Small intestine (tissue), 7 donors: ENCODE data around the gene PIGB. TPM values are rescaled to one million over a fixed set of nuclear protein-coding genes. Genes with fewer than 3 reads are reported as not detected.
A peak's percentile ranks its signal among the peaks of the same experiment; 100 is the strongest.

Experiments
- DNase-seq, 2 donors: peaks; one replicate each; pipeline versions ENCODE4 v3.0.0 to v3.0.0-alpha.2; 2013
- FAIRE-seq: peaks from 2 replicates; lab custom pipeline; 2012; peaks lifted over from hg19 to GRCh38; lab: Jason Lieb, UNC
- H3K27ac ChIP-seq, 3 donors: one replicate each; pipeline ENCODE4 v1.5.1; 2013; ENCODE audit warnings: low read length in 2 of 3, mild to moderate bottlenecking in 2 of 3, control low read depth in 1 of 3, inconsistent platforms in 1 of 3, low read depth in 1 of 3, moderate library complexity in 1 of 3
- H3K27me3 ChIP-seq, 3 donors: one replicate each; pipeline ENCODE4 v1.6.1; 2013; ENCODE audit warnings: low read length in 3 of 3, inconsistent platforms in 1 of 3; ENCODE audit not compliant: control insufficient read depth in 3 of 3, insufficient read depth in 3 of 3
- H3K36me3 ChIP-seq, 3 donors: one replicate each; pipeline ENCODE4 v1.6.1; 2013; ENCODE audit warnings: low read length in 3 of 3, inconsistent platforms in 1 of 3, low read depth in 1 of 3, mild to moderate bottlenecking in 1 of 3, moderate library complexity in 1 of 3; ENCODE audit not compliant: control insufficient read depth in 3 of 3, insufficient read depth in 2 of 3
- H3K4me1 ChIP-seq, 3 donors: one replicate each; pipeline ENCODE4 v1.6.1; 2013; ENCODE audit warnings: low read length in 2 of 3, inconsistent platforms in 1 of 3, low read depth in 1 of 3, mild to moderate bottlenecking in 1 of 3, moderate library complexity in 1 of 3; ENCODE audit not compliant: control insufficient read depth in 3 of 3, insufficient read depth in 2 of 3
- H3K4me3 ChIP-seq, 3 donors: one replicate each; pipeline ENCODE4 v1.5.1; 2013; ENCODE audit warnings: low read length in 3 of 3, control low read depth in 1 of 3, inconsistent platforms in 1 of 3, low read depth in 1 of 3, mild to moderate bottlenecking in 1 of 3, moderate library complexity in 1 of 3
- H3K9me3 ChIP-seq, 2 donors: one replicate each; pipeline ENCODE4 v1.6.1; 2013; ENCODE audit warnings: low read depth in 1 of 2, low read length in 1 of 2; ENCODE audit not compliant: control insufficient read depth in 2 of 2, insufficient read depth in 1 of 2
- WGBS, 3 donors: extraction: QIAGEN DNeasy Blood & Tissue Kit; methylation state at CpG; one replicate each; pipeline ENCODE4 v1.1.7; 2013; 5-methylcytosine and 5-hydroxymethylcytosine counted together
- polyA plus RNA-seq, 4 donors: library from polyadenylated mRNA; stranded (reverse) in 3 of 4; unstranded in 1 of 4; fragments of 200-250 nt in 3 of 4; fragments of 120-200 nt in 1 of 4; gene quantifications; one replicate each; pipeline versions ENCODE4 v1.2.1 to v1.2.3, GENCODE V29; 2013
- donor health status: healthy with polysubstance abuse.
- donor health status: control.
- donor health status: control.
- donor health status: Bipolar disorder and iron deficiency.
- donor health status: healthy.

The PIGB gene
- polyA plus RNA-seq, 4 donors: 9.7 to 20.1 (median 12.6) TPM

- no peak for DNase-seq
- H3K27ac ChIP-seq: no peak overlapping the region
- no peak overlapping the region for H3K4me3 ChIP-seq
- FAIRE-seq: no peak
- H3K4me1 ChIP-seq: peaks cover 0 to 2% (median 2%) of the 10 kb centered on the region in 3 donors
- H3K27me3 ChIP-seq: no peaks in the 10 kb centered on the region
- whole genome bisulfite sequencing, 3 donors: 61 to 88% (median 86%) methylated on average over 1 of the region's 1 CpG
- no peaks in the 10 kb centered on the region for H3K9me3 ChIP-seq
- H3K36me3 ChIP-seq: no peaks in the 10 kb centered on the region
These were observed 82.8 kb downstream of the PIGB start for GRCh38 chr15:55401786-55402246.

GRCh38 chr15:55402707-55403106 lies 83.7 kb downstream of the PIGB start:
- DNase-seq (no peak), FAIRE-seq (no peak)
- Histone ChIP-seq H3K27ac (no peak overlapping the region), H3K36me3 (no peaks in the 10 kb centered on the region), H3K4me3 (no peak overlapping the region), H3K9me3 (no peaks in the 10 kb centered on the region), H3K4me1 (peaks cover 0 to 2% (median 2%) of the 10 kb centered on the region in 3 donors), H3K27me3 (no peaks in the 10 kb centered on the region)

GRCh38 chr15:55403531-55403930 lies 84.5 kb downstream of the PIGB start:
- Histone ChIP-seq H3K4me3 (no peak overlapping the region), H3K27ac (no peak overlapping the region), H3K4me1 (peaks cover 0 to 2% (median 2%) of the 10 kb centered on the region in 3 donors), H3K36me3 (no peaks in the 10 kb centered on the region), H3K27me3 (no peaks in the 10 kb centered on the region), H3K9me3 (no peaks in the 10 kb centered on the region)
- DNase-seq (peak; percentile 26 to 51), FAIRE-seq (no peak)

Other genes with a start within 250 kb of the PIGB start
- gene RSL24D1, start 122.3 kb upstream of the PIGB start, polyA plus RNA-seq: 10 to 100 TPM; 42.7 to 79.3 (median 78.3) TPM
- gene RAB27A, start 29.4 kb upstream of the PIGB start, polyA plus RNA-seq: 10 to 100 TPM; 24.8 to 52.3 (median 32.9) TPM
- gene PIGBOS1, start 99 bp upstream of the PIGB start, polyA plus RNA-seq: 10 to 100 TPM; 18.7 to 23.2 (median 20.8) TPM
- 10 to 100 TPM in 2 of 4 donors, 1 to 10 TPM in 2; 4.7 to 42.0 (median 16.8) TPM for gene CCPG1, start 89.1 kb downstream of the PIGB start, polyA plus RNA-seq
- gene PIERCE2, start 89.3 kb downstream of the PIGB start, polyA plus RNA-seq: 1 to 10 TPM; 1.5 to 6.7 (median 3.0) TPM
- gene DNAAF4, start 189.0 kb downstream of the PIGB start, polyA plus RNA-seq: 1 to 10 TPM in 3 of 4 donors, not detected in 1; 1.8 to 2.4 (median 2.1) TPM